Right atrium auricular region (tissue), 2 donors: ENCODE data around the gene MEF2A. TPM values are rescaled to one million over a fixed set of nuclear protein-coding genes. Genes with fewer than 3 reads are reported as not detected.
"Not testable (repeated sequence)": the region's sequence is repeated elsewhere in the genome, so short reads cannot be mapped to it uniquely, and the experiment has no call there.

Source experiments
- DNase-seq: peaks from one replicate; pipeline ENCODE4 v3.0.0-alpha.2; 2019; ENCODE audit warnings: low spot score
- H3K27ac ChIP-seq, 2 donors: fragments of 200-600 bp; sonication (generic); 1 replicate in 1 of 2; 2 replicates in 1 of 2; pipeline ENCODE4 v1.5.1; 2016 to 2019
- H3K27me3 ChIP-seq, 2 donors: fragments of 200-600 bp; sonication (generic); one replicate each; pipeline versions ENCODE4 v1.5.1 to v1.6.0; 2017 to 2019
- H3K36me3 ChIP-seq: fragments of 200-600 bp; sonication (generic); one replicate; pipeline ENCODE4 v1.5.1; 2016
- H3K4me1 ChIP-seq, 2 donors: fragments of 200-600 bp; sonication (generic); one replicate each; pipeline versions ENCODE4 v1.5.1 to v1.6.0; 2017 to 2019
- H3K4me3 ChIP-seq, 2 donors: fragments of 200-600 bp; sonication (generic); 1 replicate in 1 of 2; 2 replicates in 1 of 2; pipeline ENCODE4 v1.5.1; 2017 to 2019; ENCODE audit warnings: mild to moderate bottlenecking in 1 of 2, moderate library complexity in 1 of 2
- H3K9me3 ChIP-seq, 2 donors: fragments of 200-600 bp; sonication (generic); one replicate each; pipeline ENCODE4 v1.5.1; 2019
- total RNA-seq, 2 donors: library from RNA; depleted of rRNA; stranded (reverse); fragments of >200 nt; gene quantifications; one replicate each; pipeline ENCODE4 v1.1.0, GENCODE V29; 2016
- TF ChIP-seq, protein P1 (sequence below), 2 donors: fragments of 200-600 bp; sonication (generic); IDR thresholded peaks; one replicate each; pipeline ENCODE4 v1.5.1; 2019; ENCODE audit warnings: antibody characterized with exemption in 2 of 2

The MEF2A gene
- total RNA-seq, 2 donors from 2014 or later = 175 to 245 TPM

GRCh38 chr15:99651023-99651807 is 85.4 kb downstream of the MEF2A start:
- DNase-seq = no peak
- H3K4me3 ChIP-seq = no peak overlapping the region
- peaks cover 12% of the 10 kb centered on the region for H3K36me3 ChIP-seq
- no peaks in the 10 kb centered on the region for H3K27me3 ChIP-seq
- TF ChIP-seq, protein P1, sequence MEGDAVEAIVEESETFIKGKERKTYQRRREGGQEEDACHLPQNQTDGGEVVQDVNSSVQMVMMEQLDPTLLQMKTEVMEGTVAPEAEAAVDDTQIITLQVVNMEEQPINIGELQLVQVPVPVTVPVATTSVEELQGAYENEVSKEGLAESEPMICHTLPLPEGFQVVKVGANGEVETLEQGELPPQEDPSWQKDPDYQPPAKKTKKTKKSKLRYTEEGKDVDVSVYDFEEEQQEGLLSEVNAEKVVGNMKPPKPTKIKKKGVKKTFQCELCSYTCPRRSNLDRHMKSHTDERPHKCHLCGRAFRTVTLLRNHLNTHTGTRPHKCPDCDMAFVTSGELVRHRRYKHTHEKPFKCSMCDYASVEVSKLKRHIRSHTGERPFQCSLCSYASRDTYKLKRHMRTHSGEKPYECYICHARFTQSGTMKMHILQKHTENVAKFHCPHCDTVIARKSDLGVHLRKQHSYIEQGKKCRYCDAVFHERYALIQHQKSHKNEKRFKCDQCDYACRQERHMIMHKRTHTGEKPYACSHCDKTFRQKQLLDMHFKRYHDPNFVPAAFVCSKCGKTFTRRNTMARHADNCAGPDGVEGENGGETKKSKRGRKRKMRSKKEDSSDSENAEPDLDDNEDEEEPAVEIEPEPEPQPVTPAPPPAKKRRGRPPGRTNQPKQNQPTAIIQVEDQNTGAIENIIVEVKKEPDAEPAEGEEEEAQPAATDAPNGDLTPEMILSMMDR (IDR thresholded peaks at IDR 0.05) = no peak
- peaks cover 0 to 7% of the 10 kb centered on the region in 2 donors for H3K4me1 ChIP-seq
- no peak overlapping the region for H3K27ac ChIP-seq
- peaks cover 0 to 7% of the 10 kb centered on the region in 2 donors for H3K9me3 ChIP-seq

DNA sequence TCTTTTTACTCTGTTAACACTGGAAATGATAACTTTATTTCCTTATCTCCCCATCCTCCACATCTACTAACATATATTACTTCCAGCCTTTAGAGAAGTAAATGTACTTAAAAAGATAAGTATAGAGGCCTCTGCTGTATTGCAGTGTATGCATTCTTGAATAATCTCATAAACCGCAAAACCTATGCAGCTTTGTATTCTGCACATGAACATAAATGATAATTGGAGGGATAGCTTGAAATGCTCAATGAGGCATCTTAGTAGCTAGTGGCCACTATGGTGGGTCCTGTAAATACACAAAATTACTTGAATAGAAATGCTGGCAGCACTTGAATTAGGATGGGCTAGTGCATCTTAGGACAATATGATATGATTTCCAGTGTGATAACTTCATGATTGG is 90.4 kb downstream of the MEF2A start:
- Histone ChIP-seq H3K27me3 (no peaks in the 10 kb centered on the region), H3K4me1 (peaks cover 0 to 19% of the 10 kb centered on the region in 2 donors), H3K36me3 (peaks cover 4% of the 10 kb centered on the region), H3K9me3 (no peaks in the 10 kb centered on the region), H3K4me3 (no peak overlapping the region), H3K27ac (no peak overlapping the region)
- TF ChIP-seq, protein P1 (IDR thresholded peaks at IDR 0.05) = no peak
- DNase-seq = no peak

DNA sequence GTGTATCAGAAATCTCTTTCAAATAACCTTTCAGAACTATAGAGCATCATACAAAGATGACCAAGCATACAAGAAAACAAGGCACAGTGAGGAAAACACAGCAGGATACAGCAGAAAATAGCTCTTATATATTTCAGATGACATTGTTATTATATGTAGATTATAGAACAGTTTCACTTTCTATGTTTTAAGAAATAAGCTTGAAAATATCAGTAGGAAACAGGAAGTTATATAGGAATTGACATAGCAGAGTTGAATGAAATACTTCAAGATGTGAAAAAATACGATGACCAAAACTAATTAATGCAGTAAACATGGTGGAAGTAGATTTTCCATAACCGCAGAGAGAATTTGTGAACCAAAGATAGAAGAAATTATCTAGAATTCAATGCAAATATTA is 92.2 kb downstream of the MEF2A start:
- no peaks in the 10 kb centered on the region for H3K9me3 ChIP-seq
- peaks cover 4% of the 10 kb centered on the region for H3K36me3 ChIP-seq
- H3K4me1 ChIP-seq = peaks cover 0 to 19% of the 10 kb centered on the region in 2 donors
- H3K27me3 ChIP-seq = no peaks in the 10 kb centered on the region
- TF ChIP-seq, protein P1 (IDR thresholded peaks at IDR 0.05) = no peak
- H3K27ac ChIP-seq = no peak overlapping the region
- DNase-seq = no peak
- H3K4me3 ChIP-seq = no peak overlapping the region

DNA sequence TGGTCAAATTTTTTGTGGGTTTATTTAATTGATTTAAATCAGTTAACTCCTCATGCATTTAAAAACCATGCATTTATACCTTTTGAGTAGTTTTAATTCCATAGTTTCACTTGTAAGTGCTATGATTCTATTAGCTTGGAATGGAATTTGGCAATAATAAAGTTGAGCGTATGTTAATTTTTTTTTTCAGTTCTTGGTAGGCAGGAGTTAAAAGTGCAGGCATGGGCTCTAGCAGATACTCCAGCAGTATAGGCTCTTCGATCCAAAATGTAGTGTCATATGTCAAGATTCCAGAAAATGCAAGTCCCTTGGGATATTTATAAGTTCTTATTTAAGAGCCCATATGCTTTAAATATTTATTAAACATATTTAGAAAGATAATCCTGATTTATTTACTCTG is 97.1 kb downstream of the MEF2A start:
- TF ChIP-seq, protein P1 (IDR thresholded peaks at IDR 0.05) = no peak
- Histone ChIP-seq H3K4me3 (no peak overlapping the region), H3K27ac (peak overlapping the region in 1 of 2 donors; percentile 14), H3K36me3 (peaks cover 10% of the 10 kb centered on the region), H3K4me1 (peaks cover 0 to 21% of the 10 kb centered on the region in 2 donors), H3K9me3 (no peaks in the 10 kb centered on the region), H3K27me3 (no peaks in the 10 kb centered on the region)
- no peak for DNase-seq

DNA sequence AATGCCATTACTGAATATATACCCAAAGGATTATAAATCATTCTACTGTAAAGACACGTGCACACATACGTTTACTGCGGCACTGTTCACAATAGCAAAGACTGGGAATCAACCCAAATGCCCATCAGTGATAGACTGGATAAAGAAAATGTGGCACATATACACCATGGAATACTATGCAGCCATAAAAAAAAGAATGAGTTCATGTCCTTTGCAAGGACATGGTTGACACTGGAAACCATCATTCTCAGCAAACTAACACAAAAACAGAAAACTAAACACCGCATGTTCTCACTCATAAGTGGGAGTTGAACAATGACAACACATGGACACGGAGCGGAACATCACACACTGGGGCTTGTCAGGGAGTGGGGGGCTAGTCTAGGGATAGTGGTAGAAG is 100.3 kb downstream of the MEF2A start:
- H3K36me3 ChIP-seq, DNase-seq, H3K4me3 ChIP-seq, H3K9me3 ChIP-seq, H3K27ac ChIP-seq, H3K27me3 ChIP-seq: not testable (repeated sequence)
- H3K4me1 ChIP-seq = peaks cover 0 to 10% of the 10 kb centered on the region in 2 donors

- Histone ChIP-seq H3K4me1 (peaks cover 0 to 9% of the 10 kb centered on the region in 2 donors), H3K9me3 (no peaks in the 10 kb centered on the region), H3K27ac (peak overlapping the region; percentile 52 to 84), H3K27me3 (no peaks in the 10 kb centered on the region), H3K4me3 (no peak overlapping the region), H3K36me3 (peaks cover 16% of the 10 kb centered on the region)
- TF ChIP-seq, protein P1 (IDR thresholded peaks at IDR 0.05) = no peak
- no peak for DNase-seq
Observed at GRCh38 chr15:99668533-99669182, 102.9 kb downstream of the MEF2A start.
